ENCODE data around the gene PGC.

The PGC gene

DNA sequence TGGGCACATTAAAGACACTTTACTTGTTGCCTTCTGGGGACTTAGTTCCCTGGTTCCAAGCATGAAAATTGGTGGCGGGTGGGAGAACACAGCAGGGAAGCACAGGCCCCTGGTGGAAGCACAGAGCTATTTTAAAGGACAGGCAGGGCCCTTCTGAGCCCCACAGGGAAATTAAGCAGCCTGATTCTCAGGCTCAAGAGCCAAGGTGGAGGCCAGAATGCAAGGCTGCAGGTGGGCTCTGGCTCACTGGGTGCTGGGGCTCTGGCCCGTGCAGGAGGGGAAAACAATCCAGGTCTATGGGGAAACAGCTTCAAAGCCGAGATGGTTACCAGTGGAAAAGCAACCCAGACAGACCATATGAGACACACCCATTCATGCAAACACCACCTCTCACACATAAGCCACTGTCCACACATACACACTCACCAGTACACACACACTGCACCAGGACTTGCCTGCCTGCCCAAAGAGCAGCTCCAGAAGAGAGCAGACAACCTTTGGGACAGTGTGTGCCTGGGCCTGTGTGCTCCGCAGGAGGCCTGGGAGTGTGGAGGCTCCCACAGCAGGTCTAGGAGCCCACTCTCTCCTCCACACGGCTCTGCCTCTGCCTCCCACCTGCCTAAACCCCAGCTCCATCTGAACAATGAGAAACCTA lies 42.4 kb downstream of the PGC start:
- no peak for TF ChIP-seq CTCF (IDR thresholded peaks at IDR 0.05; ENCODE audit: poor library complexity, severe bottlenecking)
- Histone ChIP-seq H3K36me3 (ENCODE audit: low read depth) (no peaks in the 10 kb centered on the region), H3K27me3 (ENCODE audit: insufficient read depth, poor library complexity, severe bottlenecking) (no peaks in the 10 kb centered on the region), H3K4me1 (ENCODE audit: insufficient read depth, poor library complexity, severe bottlenecking) (peaks cover 5% of the 10 kb centered on the region), H3K4me3 (ENCODE audit: severe bottlenecking) (no peak overlapping the region), H3K9me3 (ENCODE audit: severe bottlenecking) (no peaks in the 10 kb centered on the region), H3K27ac (ENCODE audit: poor library complexity, severe bottlenecking) (no peak overlapping the region)
- DNase-seq (ENCODE audit: low spot score): no peak
- no peak for ATAC-seq (ENCODE audit: low read depth)

- peaks cover 5% of the 10 kb centered on the region for H3K4me1 ChIP-seq (ENCODE audit: insufficient read depth, poor library complexity, severe bottlenecking)
- H3K27ac ChIP-seq (ENCODE audit: poor library complexity, severe bottlenecking): no peak overlapping the region
- H3K9me3 ChIP-seq (ENCODE audit: severe bottlenecking): no peaks in the 10 kb centered on the region
- TF ChIP-seq CTCF (IDR thresholded peaks at IDR 0.05; ENCODE audit: poor library complexity, severe bottlenecking): no peak
- H3K4me3 ChIP-seq (ENCODE audit: severe bottlenecking): no peak overlapping the region
- no peaks in the 10 kb centered on the region for H3K36me3 ChIP-seq (ENCODE audit: low read depth)
- no peaks in the 10 kb centered on the region for H3K27me3 ChIP-seq (ENCODE audit: insufficient read depth, poor library complexity, severe bottlenecking)
- DNase-seq (ENCODE audit: low spot score): no peak
- no peak for ATAC-seq (ENCODE audit: low read depth)
Observed at GRCh38 chr6:41704028-41704427, 43.2 kb downstream of the PGC start.

- Histone ChIP-seq H3K27ac (ENCODE audit: poor library complexity, severe bottlenecking) (no peak overlapping the region), H3K4me3 (ENCODE audit: severe bottlenecking) (no peak overlapping the region), H3K9me3 (ENCODE audit: severe bottlenecking) (no peaks in the 10 kb centered on the region), H3K27me3 (ENCODE audit: insufficient read depth, poor library complexity, severe bottlenecking) (no peaks in the 10 kb centered on the region), H3K36me3 (ENCODE audit: low read depth) (no peaks in the 10 kb centered on the region), H3K4me1 (ENCODE audit: insufficient read depth, poor library complexity, severe bottlenecking) (peaks cover 7% of the 10 kb centered on the region)
- DNase-seq (ENCODE audit: low spot score) (no peak), ATAC-seq (ENCODE audit: low read depth) (no peak)
- no peak for TF ChIP-seq CTCF (IDR thresholded peaks at IDR 0.05; ENCODE audit: poor library complexity, severe bottlenecking)
Observed at GRCh38 chr6:41702771-41703494, 44.3 kb downstream of the PGC start.

DNA sequence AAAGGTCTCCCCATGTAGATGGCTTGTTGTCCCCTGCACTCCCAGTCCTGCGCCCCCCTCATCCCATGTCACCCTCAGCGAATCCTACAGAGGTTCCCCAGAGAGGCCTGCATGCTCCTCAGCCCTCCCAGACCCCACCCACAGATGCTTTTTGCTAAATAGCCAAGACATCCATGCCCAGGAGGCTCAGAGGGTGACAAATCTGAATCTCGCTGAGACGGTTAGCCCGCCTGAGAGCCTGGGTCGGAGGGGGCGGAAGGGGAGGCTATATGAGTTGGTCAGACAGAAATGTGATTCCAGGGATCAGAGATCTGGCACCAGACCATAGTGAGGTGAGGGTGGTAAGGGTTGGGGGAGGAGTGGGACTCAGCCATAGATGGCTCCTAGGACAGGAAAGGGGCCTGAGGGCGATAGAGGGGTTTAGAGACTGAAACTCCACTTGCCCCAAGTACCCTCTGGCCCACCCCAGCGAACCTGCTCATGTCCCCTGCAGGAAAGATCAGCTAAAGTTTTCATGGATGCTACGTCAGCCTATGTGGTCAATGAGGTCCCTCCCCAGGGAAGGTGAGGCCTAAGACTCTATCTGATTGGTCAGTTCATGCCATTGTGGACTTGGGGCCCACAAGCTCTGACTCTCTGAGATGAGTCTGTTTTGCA lies 45.0 kb downstream of the PGC start:
- no peak for TF ChIP-seq CTCF (IDR thresholded peaks at IDR 0.05; ENCODE audit: poor library complexity, severe bottlenecking)
- Histone ChIP-seq H3K4me1 (ENCODE audit: insufficient read depth, poor library complexity, severe bottlenecking) (peaks cover 10% of the 10 kb centered on the region), H3K4me3 (ENCODE audit: severe bottlenecking) (no peak overlapping the region), H3K36me3 (ENCODE audit: low read depth) (no peaks in the 10 kb centered on the region), H3K27me3 (ENCODE audit: insufficient read depth, poor library complexity, severe bottlenecking) (no peaks in the 10 kb centered on the region), H3K27ac (ENCODE audit: poor library complexity, severe bottlenecking) (no peak overlapping the region), H3K9me3 (ENCODE audit: severe bottlenecking) (no peaks in the 10 kb centered on the region)
- no peak for ATAC-seq (ENCODE audit: low read depth)
- no peak for DNase-seq (ENCODE audit: low spot score)

All from RWPE2 (cell line).